Measurements from ENCODE around the gene RETREG2. TPM values are rescaled to one million over a fixed set of nuclear protein-coding genes. Genes with fewer than 3 reads are reported as not detected.

The RETREG2 gene
- total RNA-seq, 1 experiment from 2014 or later: 106 TPM

GRCh38 chr2:219160186-219161017, 17.7 kb upstream of the RETREG2 start, which contains the start of gene NHEJ1:
Gene NHEJ1, minus strand, starts transcription at chr2:219160815. Its CDS starts 2,453 bp downstream, at chr2:219158362.
- CTCF ChIA-PET: no interaction called here
- in situ Hi-C loops (cut with HindIII; ENCODE audit: low pct_unique_long_range_greater_than_20kb, low sequenced_read_pairs): no loop called here

More at GRCh38 chr2:219160186-219161017, 17.7 kb upstream of the RETREG2 start, which contains the start of gene NHEJ1:
- no peaks in the 10 kb centered on the region for H3K9me3 ChIP-seq (ENCODE audit: control insufficient read depth, insufficient read depth, low read depth, low read length)
- peak within 1 kb of the TSS; percentile 61 to 77 for H3K4me3 ChIP-seq (ENCODE audit: low read depth in 2 of 2, low read length in 2 of 2)
- H3K36me3 ChIP-seq (ENCODE audit: control insufficient read depth, insufficient read depth, low read length): no peaks in the 10 kb centered on the region
- ATAC-seq: peak; percentile 97
- no TSS peak for BruUV-seq (replicated peaks)
- peaks cover 5% of the 10 kb centered on the region for H3K4me1 ChIP-seq (ENCODE audit: control insufficient read depth, insufficient read depth, low read length)
- TF ChIP-seq REST (IDR thresholded peaks at IDR 0.05; ENCODE audit: insufficient read depth in 1 of 2, low read depth in 2 of 2, low read length in 1 of 2) (peak in 1 of 2 experiments; percentile 11; a peak in 1 of 4 replicates), TCF7L2 (IDR thresholded peaks at IDR 0.05; ENCODE audit: low read depth, low read length) (no peak), POLR2AphosphoS5 (IDR thresholded peaks at IDR 0.05; ENCODE audit: low read depth, low read length) (peak; percentile 89), CTCF (IDR thresholded peaks at IDR 0.05) (peak; percentile 98), SIN3A (IDR thresholded peaks at IDR 0.05; ENCODE audit: borderline replicate concordance, insufficient read depth, low read depth, low read length) (peak; percentile 71; the same call in 1 of the 2 replicates)
- intact Hi-C loops (cut with micrococcal nuclease; ENCODE audit: unreplicated experiment): loop anchor here (2.0 to 10.0 kb wide), 2 partner anchors 54 to 134 kb away; partner anchors contain the start of gene ABCB6
- peak within 1 kb of the TSS; percentile 84 for H3K27ac ChIP-seq (ENCODE audit: low read length)
- peak; percentile 75 for DNase-seq (ENCODE audit: low read depth, low spot score)
- no peaks in the 10 kb centered on the region for H3K27me3 ChIP-seq (ENCODE audit: control insufficient read depth, insufficient read depth, low read length)
- POLR2A ChIA-PET: no interaction called here

Data from Panc1 (cell line).